WTC11 (cell line): ENCODE measurements around the gene ZNRF1. TPM values are rescaled to one million over a fixed set of nuclear protein-coding genes. Genes with fewer than 3 reads are reported as not detected.

Source experiments
- ATAC-seq: fragments of 200-7000 bp; cut with Tn5 transposase; 2 replicates; pipeline ENCODE4 v1.10.0; 2021; ENCODE audit warnings: mild to moderate bottlenecking, moderate library complexity
- CTCF ChIA-PET: fragments of 300-600 bp; sonication (Branson Sonifier 250); formaldehyde crosslinking; loops from one replicate; lab custom pipeline; 2021; ENCODE audit warnings: antibody characterized with exemption; lab: Charles Lee
- POLR2A ChIA-PET: fragments of 350-600 bp; sonication (Branson Sonifier 250); formaldehyde crosslinking; loops from one replicate; lab custom pipeline; 2021; ENCODE audit warnings: antibody characterized with exemption; lab: Charles Lee
- DNase-seq: peaks from one replicate; pipeline ENCODE4 v3.0.0; 2021; ENCODE audit warnings: low spot score
- H3K27ac Mint-ChIP-seq: 2 replicates; pipeline ENCODE4 v1.8.0; 2021; ENCODE audit warnings: mixed read lengths
- H3K27me3 Mint-ChIP-seq: 2 replicates; pipeline ENCODE4 v1.8.0; 2021; ENCODE audit warnings: low read depth, mild to moderate bottlenecking, moderate library complexity, mixed read lengths
- H3K36me3 Mint-ChIP-seq: 2 replicates; pipeline ENCODE4 v1.8.0; 2021; ENCODE audit warnings: mixed read lengths
- H3K4me1 Mint-ChIP-seq: 2 replicates; pipeline ENCODE4 v1.8.0; 2022; ENCODE audit warnings: mixed read lengths
- H3K4me3 Mint-ChIP-seq: 2 replicates; pipeline ENCODE4 v1.8.0; 2021; ENCODE audit warnings: mild to moderate bottlenecking, moderate library complexity, mixed read lengths
- H3K9me3 Mint-ChIP-seq: 2 replicates; pipeline ENCODE4 v1.8.0; 2021; ENCODE audit warnings: mixed read lengths
- CBFB ChIP-seq: sonication (generic); formaldehyde crosslinking; IDR thresholded peaks from 2 replicates; pipeline ENCODE4 v1.8.1; 2022; ENCODE audit warnings: mild to moderate bottlenecking, low read depth, missing genetic modification reagents
- FOXK1 ChIP-seq: sonication (generic); formaldehyde crosslinking; IDR thresholded peaks from 2 replicates; pipeline ENCODE4 v1.8.0; 2022; ENCODE audit warnings: mild to moderate bottlenecking, moderate library complexity, missing genetic modification reagents
- HMGA2 ChIP-seq: fragments of 250-450 bp; sonication (Bioruptor Pico); IDR thresholded peaks from 2 replicates; pipeline ENCODE4 v1.4.0; 2021; ENCODE audit warnings: mild to moderate bottlenecking, moderate library complexity
- JAZF1 ChIP-seq: fragments of 250-450 bp; sonication (Bioruptor Pico); IDR thresholded peaks from 2 replicates; pipeline ENCODE4 v1.9.0; 2021; ENCODE audit warnings: moderate library complexity, mild to moderate bottlenecking, inconsistent platforms
- MYBL2 ChIP-seq: sonication (generic); formaldehyde crosslinking; IDR thresholded peaks from 2 replicates; pipeline ENCODE4 v1.8.1; 2023; ENCODE audit warnings: mild to moderate bottlenecking, moderate library complexity, missing genetic modification reagents
- NFE2L1 ChIP-seq: sonication (generic); formaldehyde crosslinking; IDR thresholded peaks from 2 replicates; pipeline ENCODE4 v1.8.1; 2023; ENCODE audit warnings: missing genetic modification reagents
- NR1H2 ChIP-seq: sonication (generic); formaldehyde crosslinking; IDR thresholded peaks from 2 replicates; pipeline ENCODE4 v1.9.0; 2021; ENCODE audit warnings: mild to moderate bottlenecking, moderate library complexity, missing genetic modification reagents
- NR3C1 ChIP-seq: sonication (generic); formaldehyde crosslinking; conservative IDR thresholded peaks from 2 replicates; pipeline ENCODE4 v1.8.1; 2023; ENCODE audit warnings: low read depth, mild to moderate bottlenecking, missing genetic modification reagents
- SP1 ChIP-seq: sonication (generic); formaldehyde crosslinking; conservative IDR thresholded peaks from 2 replicates; pipeline ENCODE4 v1.8.1; 2022; ENCODE audit warnings: missing genetic modification reagents
- TCF7 ChIP-seq: sonication (generic); formaldehyde crosslinking; IDR thresholded peaks from 2 replicates; pipeline ENCODE4 v1.8.0; 2022; ENCODE audit warnings: mild to moderate bottlenecking, low read depth, missing genetic modification reagents, moderate library complexity
- ZBTB43 ChIP-seq: sonication (generic); formaldehyde crosslinking; IDR thresholded peaks from 2 replicates; pipeline ENCODE4 v1.8.1; 2023; ENCODE audit warnings: mild to moderate bottlenecking, missing genetic modification reagents
- ZNF121 ChIP-seq: sonication (generic); formaldehyde crosslinking; IDR thresholded peaks from 2 replicates; pipeline ENCODE4 v1.8.0; 2023; ENCODE audit warnings: missing genetic modification reagents
- ZNF138 ChIP-seq: sonication (generic); formaldehyde crosslinking; conservative IDR thresholded peaks from 2 replicates; pipeline ENCODE4 v1.8.1; 2022; ENCODE audit warnings: mild to moderate bottlenecking, moderate library complexity, missing genetic modification reagents
- ZNF219 ChIP-seq: sonication (generic); formaldehyde crosslinking; IDR thresholded peaks from 2 replicates; pipeline ENCODE4 v1.8.0; 2023; ENCODE audit warnings: missing genetic modification reagents, mild to moderate bottlenecking, borderline replicate concordance
- ZNF232 ChIP-seq: sonication (generic); formaldehyde crosslinking; IDR thresholded peaks from 2 replicates; pipeline ENCODE4 v1.8.0; 2022; ENCODE audit warnings: mild to moderate bottlenecking, missing genetic modification reagents
- ZNF425 ChIP-seq: fragments of 250-450 bp; sonication (Bioruptor Pico); conservative IDR thresholded peaks from 2 replicates; pipeline ENCODE4 v1.9.0; 2021; ENCODE audit warnings: mild to moderate bottlenecking
- ZNF532 ChIP-seq: fragments of 250-450 bp; sonication (Bioruptor Pico); IDR thresholded peaks from 2 replicates; pipeline ENCODE4 v1.9.0; 2021; ENCODE audit warnings: mild to moderate bottlenecking, borderline replicate concordance
- total RNA-seq: library from RNA; stranded (reverse); gene quantifications from 3 replicates; pipeline ENCODE4 v1.2.3, GENCODE V29; 2021
- TF ChIP-seq, protein P1 (sequence below): fragments of 250-450 bp; sonication (Bioruptor Pico); IDR thresholded peaks from 2 replicates; pipeline ENCODE4 v1.9.0; 2021; ENCODE audit warnings: mild to moderate bottlenecking
- TF ChIP-seq, protein P2 (sequence below): sonication (generic); formaldehyde crosslinking; IDR thresholded peaks from 2 replicates; pipeline ENCODE4 v1.8.1; 2023; ENCODE audit warnings: mild to moderate bottlenecking, missing genetic modification reagents, moderate library complexity
- TF ChIP-seq, protein P3 (sequence below): sonication (generic); formaldehyde crosslinking; IDR thresholded peaks from 2 replicates; pipeline ENCODE4 v1.8.1; 2022; ENCODE audit warnings: mild to moderate bottlenecking, missing genetic modification reagents, moderate library complexity, borderline replicate concordance
- TF ChIP-seq, protein P4 (sequence below): sonication (generic); formaldehyde crosslinking; IDR thresholded peaks from 2 replicates; pipeline ENCODE4 v1.8.0; 2022; ENCODE audit warnings: mild to moderate bottlenecking, missing genetic modification reagents
- TF ChIP-seq, protein P5 (sequence below): sonication (generic); formaldehyde crosslinking; IDR thresholded peaks from 2 replicates; pipeline ENCODE4 v1.8.0; 2023; ENCODE audit warnings: missing genetic modification reagents

Gene ZNRF1
- total RNA-seq, 1 experiment from 2014 or later: 47.6 TPM

- TF ChIP-seq, protein P1, sequence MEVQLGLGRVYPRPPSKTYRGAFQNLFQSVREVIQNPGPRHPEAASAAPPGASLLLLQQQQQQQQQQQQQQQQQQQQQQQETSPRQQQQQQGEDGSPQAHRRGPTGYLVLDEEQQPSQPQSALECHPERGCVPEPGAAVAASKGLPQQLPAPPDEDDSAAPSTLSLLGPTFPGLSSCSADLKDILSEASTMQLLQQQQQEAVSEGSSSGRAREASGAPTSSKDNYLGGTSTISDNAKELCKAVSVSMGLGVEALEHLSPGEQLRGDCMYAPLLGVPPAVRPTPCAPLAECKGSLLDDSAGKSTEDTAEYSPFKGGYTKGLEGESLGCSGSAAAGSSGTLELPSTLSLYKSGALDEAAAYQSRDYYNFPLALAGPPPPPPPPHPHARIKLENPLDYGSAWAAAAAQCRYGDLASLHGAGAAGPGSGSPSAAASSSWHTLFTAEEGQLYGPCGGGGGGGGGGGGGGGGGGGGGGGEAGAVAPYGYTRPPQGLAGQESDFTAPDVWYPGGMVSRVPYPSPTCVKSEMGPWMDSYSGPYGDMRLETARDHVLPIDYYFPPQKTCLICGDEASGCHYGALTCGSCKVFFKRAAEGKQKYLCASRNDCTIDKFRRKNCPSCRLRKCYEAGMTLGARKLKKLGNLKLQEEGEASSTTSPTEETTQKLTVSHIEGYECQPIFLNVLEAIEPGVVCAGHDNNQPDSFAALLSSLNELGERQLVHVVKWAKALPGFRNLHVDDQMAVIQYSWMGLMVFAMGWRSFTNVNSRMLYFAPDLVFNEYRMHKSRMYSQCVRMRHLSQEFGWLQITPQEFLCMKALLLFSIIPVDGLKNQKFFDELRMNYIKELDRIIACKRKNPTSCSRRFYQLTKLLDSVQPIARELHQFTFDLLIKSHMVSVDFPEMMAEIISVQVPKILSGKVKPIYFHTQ (CRISPR knock-in tag): no peak
- no peak for TF ChIP-seq ZNF121 (CRISPR knock-in tag)
- TF ChIP-seq, protein P2, sequence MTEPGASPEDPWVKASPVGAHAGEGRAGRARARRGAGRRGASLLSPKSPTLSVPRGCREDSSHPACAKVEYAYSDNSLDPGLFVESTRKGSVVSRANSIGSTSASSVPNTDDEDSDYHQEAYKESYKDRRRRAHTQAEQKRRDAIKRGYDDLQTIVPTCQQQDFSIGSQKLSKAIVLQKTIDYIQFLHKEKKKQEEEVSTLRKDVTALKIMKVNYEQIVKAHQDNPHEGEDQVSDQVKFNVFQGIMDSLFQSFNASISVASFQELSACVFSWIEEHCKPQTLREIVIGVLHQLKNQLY (CRISPR knock-in tag): no peak
- no peak for TF ChIP-seq NR1H2 (CRISPR knock-in tag)
- TF ChIP-seq, protein P3, sequence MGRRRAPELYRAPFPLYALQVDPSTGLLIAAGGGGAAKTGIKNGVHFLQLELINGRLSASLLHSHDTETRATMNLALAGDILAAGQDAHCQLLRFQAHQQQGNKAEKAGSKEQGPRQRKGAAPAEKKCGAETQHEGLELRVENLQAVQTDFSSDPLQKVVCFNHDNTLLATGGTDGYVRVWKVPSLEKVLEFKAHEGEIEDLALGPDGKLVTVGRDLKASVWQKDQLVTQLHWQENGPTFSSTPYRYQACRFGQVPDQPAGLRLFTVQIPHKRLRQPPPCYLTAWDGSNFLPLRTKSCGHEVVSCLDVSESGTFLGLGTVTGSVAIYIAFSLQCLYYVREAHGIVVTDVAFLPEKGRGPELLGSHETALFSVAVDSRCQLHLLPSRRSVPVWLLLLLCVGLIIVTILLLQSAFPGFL (CRISPR knock-in tag): no peak
- no peak for TF ChIP-seq ZNF219 (CRISPR knock-in tag)
- TF ChIP-seq ZBTB43 (CRISPR knock-in tag): no peak
- TF ChIP-seq TCF7: no peak
- TF ChIP-seq MYBL2 (CRISPR knock-in tag): no peak
- no peak for TF ChIP-seq FOXK1 (CRISPR knock-in tag)
- TF ChIP-seq CBFB: no peak
- TF ChIP-seq, protein P4, sequence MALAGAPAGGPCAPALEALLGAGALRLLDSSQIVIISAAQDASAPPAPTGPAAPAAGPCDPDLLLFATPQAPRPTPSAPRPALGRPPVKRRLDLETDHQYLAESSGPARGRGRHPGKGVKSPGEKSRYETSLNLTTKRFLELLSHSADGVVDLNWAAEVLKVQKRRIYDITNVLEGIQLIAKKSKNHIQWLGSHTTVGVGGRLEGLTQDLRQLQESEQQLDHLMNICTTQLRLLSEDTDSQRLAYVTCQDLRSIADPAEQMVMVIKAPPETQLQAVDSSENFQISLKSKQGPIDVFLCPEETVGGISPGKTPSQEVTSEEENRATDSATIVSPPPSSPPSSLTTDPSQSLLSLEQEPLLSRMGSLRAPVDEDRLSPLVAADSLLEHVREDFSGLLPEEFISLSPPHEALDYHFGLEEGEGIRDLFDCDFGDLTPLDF: no peak
- no peak for TF ChIP-seq HMGA2 (CRISPR knock-in tag)
- TF ChIP-seq NR3C1 (CRISPR knock-in tag): no peak
- no peak for TF ChIP-seq ZNF138 (CRISPR knock-in tag)
- no peak for TF ChIP-seq JAZF1
Observed at GRCh38 chr16:75100603-75100990, 101.8 kb downstream of the ZNRF1 start (continued).

GRCh38 chr16:75101635-75102034 is 102.8 kb downstream of the ZNRF1 start:
- Mint-ChIP-seq H3K36me3 (peaks cover 9% of the 10 kb centered on the region), H3K4me3 (no peak overlapping the region), H3K9me3 (peaks cover 6% of the 10 kb centered on the region), H3K27me3 (no peaks in the 10 kb centered on the region), H3K27ac (peak overlapping the region; percentile 54; the same call in 1 of the 2 replicates), H3K4me1 (peaks cover 46% of the 10 kb centered on the region)
- no peak for ATAC-seq
- POLR2A ChIA-PET: interaction anchor here (0.6 kb wide), 1 partner anchor 9 kb away, joined by 4 read pairs; no protein-coding TSS in a partner anchor
- CTCF ChIA-PET: interaction anchor here (1.6 to 9.3 kb wide), 2 partner anchors 8 to 103 kb away, joined by 7 to 135 read pairs; partner anchors contain the start of gene ZNRF1
- DNase-seq: no peak
- TF ChIP-seq MYBL2 (CRISPR knock-in tag) (no peak), ZNF532 (no peak), SP1 (CRISPR knock-in tag) (no peak), ZNF425 (CRISPR knock-in tag) (no peak), ZNF232 (no peak), NFE2L1 (CRISPR knock-in tag) (no peak), NR3C1 (CRISPR knock-in tag) (no peak)
- TF ChIP-seq, protein P5, sequence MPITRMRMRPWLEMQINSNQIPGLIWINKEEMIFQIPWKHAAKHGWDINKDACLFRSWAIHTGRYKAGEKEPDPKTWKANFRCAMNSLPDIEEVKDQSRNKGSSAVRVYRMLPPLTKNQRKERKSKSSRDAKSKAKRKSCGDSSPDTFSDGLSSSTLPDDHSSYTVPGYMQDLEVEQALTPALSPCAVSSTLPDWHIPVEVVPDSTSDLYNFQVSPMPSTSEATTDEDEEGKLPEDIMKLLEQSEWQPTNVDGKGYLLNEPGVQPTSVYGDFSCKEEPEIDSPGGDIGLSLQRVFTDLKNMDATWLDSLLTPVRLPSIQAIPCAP: no peak
